GM12873 (cell line): Measurements from ENCODE around the gene PRSS1.

ENCODE experiments used
- TF ChIP-seq, protein P1 (sequence below): IDR thresholded peaks from 2 replicates; pipeline ENCODE4 v1.5.1; 2012; ENCODE audit warnings: low read depth, mild to moderate bottlenecking, moderate library complexity, low read length, control low read depth; ENCODE audit not compliant: insufficient read depth; ENCODE audit errors: missing control alignments

PRSS1 gene

DNA sequence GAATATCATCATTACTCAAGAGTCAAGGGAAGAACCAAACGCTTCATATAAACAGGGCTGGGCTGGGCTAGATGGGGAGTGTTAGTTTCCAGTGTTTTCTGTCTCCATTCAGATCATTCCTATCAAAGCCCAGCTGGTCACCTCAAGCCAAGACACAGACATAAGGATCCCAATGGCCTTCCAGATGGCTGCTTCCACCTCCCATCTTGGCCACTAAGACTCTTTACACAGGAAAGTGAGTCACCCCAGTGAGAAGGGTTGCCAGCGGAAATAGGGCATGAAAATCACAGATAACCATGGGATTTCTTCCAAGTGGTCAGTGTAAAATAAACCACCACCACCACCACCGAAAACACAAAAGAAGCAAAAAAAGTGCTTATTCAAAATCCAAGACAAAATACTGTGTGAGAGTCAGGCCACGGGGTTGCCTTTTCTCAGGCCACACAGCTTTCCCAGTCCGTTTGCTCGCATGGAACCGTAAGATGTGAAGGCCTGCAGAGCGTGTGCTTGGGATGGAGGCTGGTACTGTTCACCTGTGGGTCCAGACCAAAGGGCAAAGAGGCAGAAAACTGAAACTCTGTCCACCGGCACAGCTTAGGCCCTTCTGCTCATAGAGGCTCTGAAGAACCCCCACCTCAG, 27.1 kb downstream of the PRSS1 start:
- TF ChIP-seq, protein P1, sequence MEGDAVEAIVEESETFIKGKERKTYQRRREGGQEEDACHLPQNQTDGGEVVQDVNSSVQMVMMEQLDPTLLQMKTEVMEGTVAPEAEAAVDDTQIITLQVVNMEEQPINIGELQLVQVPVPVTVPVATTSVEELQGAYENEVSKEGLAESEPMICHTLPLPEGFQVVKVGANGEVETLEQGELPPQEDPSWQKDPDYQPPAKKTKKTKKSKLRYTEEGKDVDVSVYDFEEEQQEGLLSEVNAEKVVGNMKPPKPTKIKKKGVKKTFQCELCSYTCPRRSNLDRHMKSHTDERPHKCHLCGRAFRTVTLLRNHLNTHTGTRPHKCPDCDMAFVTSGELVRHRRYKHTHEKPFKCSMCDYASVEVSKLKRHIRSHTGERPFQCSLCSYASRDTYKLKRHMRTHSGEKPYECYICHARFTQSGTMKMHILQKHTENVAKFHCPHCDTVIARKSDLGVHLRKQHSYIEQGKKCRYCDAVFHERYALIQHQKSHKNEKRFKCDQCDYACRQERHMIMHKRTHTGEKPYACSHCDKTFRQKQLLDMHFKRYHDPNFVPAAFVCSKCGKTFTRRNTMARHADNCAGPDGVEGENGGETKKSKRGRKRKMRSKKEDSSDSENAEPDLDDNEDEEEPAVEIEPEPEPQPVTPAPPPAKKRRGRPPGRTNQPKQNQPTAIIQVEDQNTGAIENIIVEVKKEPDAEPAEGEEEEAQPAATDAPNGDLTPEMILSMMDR = no peak

DNA sequence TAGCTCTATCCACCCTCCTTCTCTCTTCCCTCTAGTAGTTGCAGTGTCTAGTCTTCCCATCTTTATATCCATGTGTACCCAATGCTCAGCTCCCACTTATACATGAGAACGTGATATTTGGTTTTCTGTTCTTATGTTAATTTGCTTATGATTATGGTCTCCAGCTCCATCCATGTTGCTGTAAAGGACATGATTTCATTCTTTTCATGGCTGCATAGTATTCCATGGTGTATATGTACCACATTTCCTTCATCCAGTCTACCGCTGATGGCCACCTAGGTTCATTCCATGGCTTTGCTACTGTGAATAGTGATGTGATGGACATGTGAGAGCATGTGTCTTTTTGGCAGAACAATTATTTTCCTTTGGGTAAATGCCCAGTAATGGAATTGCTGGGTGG, 28.0 kb downstream of the PRSS1 start:
- TF ChIP-seq, protein P1 = no peak

DNA sequence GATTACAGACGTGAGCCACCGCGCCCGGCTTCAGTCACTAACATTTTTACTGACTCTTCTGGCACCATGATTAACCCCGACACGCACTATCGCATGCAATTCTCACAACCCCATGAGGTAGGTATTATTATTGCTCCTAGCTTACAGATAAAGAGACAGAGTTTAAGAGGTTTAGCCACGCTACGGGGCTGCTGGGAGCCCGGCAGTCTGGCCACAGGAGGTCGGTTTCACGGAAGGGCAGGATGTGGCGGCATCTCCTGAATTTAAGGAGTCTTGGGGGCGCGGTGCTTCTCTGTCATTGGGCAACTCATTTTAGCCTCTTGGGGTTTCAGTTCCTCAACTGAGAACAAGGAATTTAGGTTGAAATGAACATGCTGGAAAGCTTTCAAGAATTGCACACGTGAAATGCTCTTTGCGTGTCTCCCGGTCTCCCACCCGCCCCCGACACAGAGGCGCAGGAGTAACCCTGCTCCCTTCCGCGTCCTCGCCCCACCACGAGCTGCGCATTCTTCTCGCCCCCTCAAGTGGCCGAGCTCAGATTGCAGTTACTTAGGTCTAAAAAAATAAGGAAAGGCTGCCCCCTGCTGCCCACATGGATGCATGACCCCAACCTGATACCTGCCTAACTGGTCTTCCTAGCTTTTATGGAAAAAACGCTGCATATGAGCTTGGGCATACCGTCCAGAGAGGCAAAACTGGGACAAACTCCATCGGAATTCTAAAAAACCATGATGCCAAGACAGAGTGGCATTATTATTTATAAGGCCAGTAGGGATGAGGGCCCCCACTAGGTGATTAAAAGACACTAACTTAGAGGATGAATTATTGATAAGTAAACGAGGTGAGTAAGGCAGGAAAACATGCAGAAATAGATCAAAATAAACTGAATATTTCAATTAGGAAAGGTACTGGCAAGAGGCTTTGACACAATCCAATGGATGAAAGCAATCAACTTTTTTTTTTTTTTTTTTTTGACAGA, 33.9 kb downstream of the PRSS1 start:
- TF ChIP-seq, protein P1 = peak; percentile 90

DNA sequence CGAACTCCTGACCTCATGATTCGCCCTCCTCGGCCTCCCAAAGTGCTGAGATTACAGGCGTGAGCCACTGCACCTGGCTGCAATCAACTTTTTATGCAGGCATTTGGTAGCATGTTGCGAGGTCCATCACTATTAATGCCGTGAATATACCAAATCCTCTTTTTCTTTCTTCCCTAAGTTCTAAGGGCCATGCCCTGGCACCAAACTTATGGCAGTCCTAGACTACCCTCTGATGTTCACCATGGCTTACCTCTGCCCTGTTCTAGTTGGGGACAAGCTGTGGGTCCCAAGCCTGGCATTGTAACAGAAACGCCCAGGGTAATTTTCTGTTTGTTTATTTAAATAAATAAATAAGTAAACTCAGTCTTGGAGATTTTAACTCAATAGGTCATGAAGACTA, 34.8 kb downstream of the PRSS1 start:
- TF ChIP-seq, protein P1 = no peak

DNA sequence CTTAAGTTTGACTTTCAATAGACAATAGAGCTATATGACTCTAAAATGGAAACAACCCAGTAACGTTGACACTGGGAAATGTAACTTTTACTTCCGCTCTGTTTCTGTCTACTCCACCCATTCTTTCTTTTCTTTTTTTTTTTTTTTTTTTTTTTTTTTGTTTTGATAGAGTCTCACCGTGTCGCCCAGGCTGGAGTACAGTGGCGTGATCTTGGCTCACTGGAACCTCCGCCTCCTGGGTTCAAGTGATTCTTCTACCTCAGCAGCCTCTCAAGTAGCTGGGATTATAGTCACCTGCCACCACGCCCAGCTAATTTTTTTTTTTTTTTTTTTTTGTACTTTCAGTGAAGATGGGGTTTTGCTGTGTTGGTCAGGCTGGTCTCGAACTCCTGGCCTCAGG, 35.4 kb downstream of the PRSS1 start:
- TF ChIP-seq, protein P1 = no peak

DNA sequence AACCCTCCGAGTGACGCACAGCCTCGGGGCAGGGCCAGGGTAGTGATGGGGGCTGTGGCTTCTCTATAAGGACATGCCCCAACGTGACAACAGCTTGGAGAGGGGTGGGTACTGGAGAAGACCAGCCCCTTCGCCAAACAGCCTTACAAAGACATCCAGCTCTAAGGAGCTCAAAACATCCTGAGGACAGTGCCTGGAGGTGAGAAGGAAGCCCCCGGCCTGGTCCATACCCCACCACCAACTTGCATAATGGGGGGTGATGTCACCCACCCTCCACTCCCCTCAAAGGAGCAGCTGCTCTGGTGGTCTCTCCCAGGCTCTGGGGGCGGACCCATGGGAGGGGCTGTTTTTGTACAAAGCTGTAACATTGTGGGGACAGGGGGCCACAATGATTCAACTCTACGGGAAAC, 36.6 kb downstream of the PRSS1 start:
- TF ChIP-seq, protein P1 = no peak

DNA sequence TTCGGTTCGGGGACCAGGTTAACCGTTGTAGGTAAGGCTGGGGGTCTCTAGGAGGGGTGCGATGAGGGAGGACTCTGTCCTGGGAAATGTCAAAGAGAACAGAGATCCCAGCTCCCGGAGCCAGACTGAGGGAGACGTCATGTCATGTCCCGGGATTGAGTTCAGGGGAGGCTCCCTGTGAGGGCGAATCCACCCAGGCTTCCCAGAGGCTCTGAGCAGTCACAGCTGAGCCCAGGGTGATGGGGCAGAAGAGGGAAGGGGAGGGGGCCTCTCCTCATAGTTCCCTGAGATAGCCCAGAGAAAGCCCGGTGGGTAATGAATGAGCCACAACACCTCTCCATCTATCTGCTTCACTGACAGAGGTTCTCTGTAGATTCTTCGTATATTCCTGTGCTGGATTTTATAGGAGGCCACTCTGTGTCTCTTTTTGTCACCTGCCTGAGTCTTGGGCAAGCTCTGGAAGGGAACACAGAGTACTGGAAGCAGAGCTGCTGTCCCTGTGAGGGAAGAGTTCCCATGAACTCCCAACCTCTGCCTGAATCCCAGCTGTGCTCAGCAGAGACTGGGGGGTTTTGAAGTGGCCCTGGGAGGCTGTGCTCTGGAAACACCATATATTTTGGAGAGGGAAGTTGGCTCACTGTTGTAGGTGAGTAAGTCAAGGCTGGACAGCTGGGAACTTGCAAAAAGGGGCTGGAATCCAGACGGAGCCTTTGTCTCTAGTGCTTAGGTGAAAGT, 37.9 kb downstream of the PRSS1 start:
- TF ChIP-seq, protein P1 = no peak
